HG02884 (cell line): ENCODE results near the gene TACC2.
"Not testable (repeated sequence)": the region's sequence is repeated elsewhere in the genome, so short reads cannot be mapped to it uniquely, and the experiment has no call there.

Experiments used
- ATAC-seq: cut with Tn5 transposase; IDR thresholded peaks from one replicate; pipeline ENCODE4 v1.9.1; 2021; ENCODE audit warnings: mild to moderate bottlenecking, moderate library complexity; ENCODE audit not compliant: unreplicated experiment

TACC2 gene

GRCh38 chr10:122023257-122023656 lies 34.3 kb downstream of the TACC2 start:
- ATAC-seq, result not testable (repeated sequence)

GRCh38 chr10:122029499-122030199 lies 40.7 kb downstream of the TACC2 start:
- ATAC-seq, result no peak

- ATAC-seq, result no peak
Measured at GRCh38 chr10:122030200-122030552, 41.2 kb downstream of the TACC2 start.

DNA sequence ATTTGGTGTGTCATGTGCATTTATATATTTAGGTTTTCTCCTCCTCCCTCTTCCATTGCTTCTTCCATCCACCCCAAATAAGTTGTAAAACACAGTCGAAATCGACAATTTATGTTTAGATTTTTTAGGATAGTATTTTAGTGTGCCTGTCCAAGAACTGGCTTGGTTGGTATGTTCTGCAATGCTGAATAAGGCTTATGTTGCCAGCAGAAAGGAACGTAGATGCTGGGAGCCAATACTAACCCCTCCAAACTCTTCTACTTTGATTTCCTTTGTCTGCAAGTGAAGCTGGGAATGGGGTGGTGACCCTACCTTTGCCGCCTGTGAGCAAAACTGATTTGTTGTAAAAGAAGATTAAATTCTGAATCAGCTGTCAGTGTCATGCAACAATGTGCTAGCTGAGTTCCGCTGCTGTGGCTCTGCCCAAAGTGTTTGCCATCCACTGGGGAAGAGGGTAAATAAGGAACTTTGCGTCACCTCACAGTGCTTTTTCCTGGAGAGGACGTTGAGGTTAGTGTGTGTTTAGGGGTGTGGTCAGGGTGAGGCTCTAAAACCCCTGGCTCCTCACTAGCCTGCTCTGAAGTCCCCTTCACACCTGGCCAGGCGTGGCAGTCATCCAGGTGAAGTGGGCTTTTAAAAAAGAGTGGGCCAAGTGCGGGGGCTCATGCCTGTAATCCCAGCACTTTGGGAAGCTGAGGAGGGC lies 44.4 kb downstream of the TACC2 start:
- no peak for ATAC-seq

- no peak for ATAC-seq
Measured at GRCh38 chr10:122034149-122034756, 45.3 kb downstream of the TACC2 start.

DNA sequence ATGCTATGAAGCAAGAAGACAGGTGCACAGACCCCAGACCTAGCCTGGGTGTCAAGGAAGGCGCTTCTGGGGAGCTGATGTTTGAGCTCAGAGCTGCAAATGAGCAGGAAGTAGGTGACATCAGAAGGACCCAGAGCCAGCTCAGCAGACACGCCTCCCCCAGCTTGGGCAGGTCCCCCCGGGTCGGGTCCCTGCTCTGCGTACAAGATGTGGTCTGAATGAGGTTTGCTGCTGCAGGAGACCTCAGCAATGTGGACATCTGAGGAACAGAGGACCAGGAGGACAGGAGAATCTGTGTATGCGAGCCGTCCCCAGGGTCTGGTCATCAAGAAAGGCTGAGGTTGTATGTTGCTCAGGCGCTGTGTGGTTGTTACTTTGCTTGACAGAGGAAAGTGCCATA lies 51.8 kb downstream of the TACC2 start:
- no peak for ATAC-seq

DNA sequence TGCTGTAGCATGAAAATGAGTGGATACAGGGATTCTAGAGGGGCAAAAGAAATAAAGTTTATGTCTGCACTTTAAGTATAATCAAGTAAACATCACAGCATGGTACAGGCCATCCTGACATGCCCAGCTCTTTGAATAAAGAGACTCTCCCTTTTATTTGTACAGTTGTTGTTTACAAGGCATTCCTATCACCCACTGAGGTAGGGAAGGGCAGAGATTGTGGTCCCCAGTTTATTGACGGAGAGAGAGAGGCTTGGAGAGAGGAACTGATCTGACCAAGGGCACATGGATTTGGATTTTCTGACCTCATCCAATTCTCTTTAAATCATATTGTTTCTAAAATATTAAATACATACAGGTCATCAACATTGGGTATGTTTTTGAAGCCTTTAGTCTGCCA lies 53.9 kb downstream of the TACC2 start:
- no peak for ATAC-seq

DNA sequence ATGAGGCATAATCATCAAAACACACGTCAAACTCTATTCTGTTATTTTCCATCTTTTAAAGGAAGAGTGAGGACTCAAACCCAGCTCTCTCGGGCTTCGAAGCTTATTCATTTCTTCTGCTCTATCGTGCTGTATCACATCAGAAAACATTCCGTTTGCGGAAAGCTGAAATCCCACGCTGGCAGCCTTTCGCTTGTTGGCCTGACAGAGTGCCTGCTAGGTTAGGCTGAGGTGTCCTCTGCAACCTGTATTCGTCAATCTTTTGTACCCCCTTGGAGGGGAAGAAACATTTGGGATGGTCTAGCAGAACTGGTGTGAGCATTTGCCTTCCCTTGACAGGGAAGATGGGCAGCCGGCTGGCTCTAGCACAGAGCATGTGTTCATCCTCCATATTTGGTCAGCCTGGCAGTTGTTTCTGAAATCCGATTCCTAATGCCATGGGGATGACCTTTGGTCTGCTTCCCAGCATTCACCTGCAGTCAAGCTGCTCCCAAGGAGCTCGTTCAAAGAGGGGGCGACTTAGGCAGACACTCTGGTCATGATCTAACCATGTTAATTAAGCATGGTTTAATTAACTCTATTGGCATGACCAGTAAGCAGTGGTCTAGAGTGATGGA lies 55.2 kb downstream of the TACC2 start:
- no peak for ATAC-seq

DNA sequence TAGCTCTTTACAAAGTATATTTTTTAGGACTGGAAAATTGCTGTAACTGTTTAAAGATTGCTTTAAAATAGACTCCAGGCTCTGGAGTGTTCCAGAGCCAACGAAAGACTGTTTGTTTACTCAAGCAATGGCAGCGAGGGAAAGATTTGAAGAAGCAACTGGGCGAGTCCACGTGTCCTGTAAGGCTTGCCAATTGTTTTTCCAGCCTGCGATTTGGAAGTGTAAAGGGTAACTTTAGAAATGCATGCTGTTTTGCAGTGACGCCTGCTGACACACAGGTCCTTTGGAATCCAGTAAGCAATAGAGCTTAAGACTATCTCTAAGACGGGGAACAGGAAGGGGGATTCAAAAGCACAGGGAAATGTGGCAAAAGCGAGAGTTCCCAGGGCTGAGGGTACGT lies 55.8 kb downstream of the TACC2 start:
- no peak for ATAC-seq

DNA sequence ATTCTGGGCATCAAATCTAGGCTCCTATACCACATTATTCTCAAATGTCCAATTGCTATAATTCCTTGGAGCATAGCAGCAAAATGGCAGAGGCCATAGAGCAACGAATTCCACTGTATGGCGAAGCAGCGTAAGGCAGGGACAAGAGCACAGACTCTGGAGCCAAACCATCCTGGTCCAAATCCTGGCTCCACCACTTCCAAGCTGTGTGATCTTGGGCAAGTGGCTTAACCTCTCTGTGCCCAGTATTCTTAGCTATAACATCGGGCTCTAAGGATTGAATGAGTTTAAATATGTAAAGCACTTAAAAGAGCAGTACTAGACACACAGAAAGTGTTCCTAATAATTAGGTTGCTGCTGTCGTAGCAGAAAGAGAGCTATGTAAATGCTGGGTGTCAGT lies 56.2 kb downstream of the TACC2 start:
- no peak for ATAC-seq

GRCh38 chr10:122047560-122047959 lies 58.6 kb downstream of the TACC2 start:
- no peak for ATAC-seq

GRCh38 chr10:122049076-122049475 lies 60.1 kb downstream of the TACC2 start:
- ATAC-seq, result no peak

- no peak for ATAC-seq
Measured at GRCh38 chr10:122050311-122050710, 61.3 kb downstream of the TACC2 start.

DNA sequence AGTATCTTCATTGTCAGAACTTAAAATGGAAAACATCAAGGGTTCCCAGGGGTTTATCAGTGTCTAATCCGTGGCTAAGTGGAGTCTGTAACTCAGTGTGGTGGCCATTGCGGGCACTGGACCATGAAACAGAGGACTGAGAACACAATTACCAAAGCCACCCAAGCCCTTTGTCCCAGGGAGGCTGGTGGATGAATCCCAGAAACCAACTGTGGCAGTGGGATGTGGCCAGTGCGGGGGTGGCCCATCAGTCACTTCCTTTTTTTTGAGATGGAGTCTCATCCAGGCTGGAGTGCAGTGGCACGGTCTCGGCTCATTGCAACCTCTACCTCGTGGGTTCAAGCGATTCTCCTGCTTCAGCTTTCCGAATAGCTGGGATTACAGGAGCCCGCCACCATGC lies 61.8 kb downstream of the TACC2 start:
- ATAC-seq, result no peak

- ATAC-seq, result no peak
Measured at GRCh38 chr10:122051609-122052385, 62.8 kb downstream of the TACC2 start.

DNA sequence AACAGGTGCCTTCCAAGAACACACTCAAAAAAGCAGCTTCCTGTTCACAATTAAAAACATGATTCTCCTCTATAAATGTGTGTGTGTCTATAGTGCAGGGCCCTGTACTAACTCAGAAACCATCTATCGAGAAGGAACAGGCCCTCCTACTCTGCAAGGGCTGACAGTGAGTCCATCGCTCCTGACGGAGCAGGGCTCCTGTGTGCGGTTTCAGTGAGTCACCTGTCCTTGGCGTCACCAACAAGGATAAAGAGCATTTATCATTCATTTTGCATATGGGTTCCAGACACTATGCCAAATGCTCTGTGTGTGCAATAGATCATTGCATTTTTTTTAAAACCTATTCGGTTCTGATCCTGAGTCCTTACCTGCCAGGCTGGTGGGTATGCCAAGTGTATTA lies 63.7 kb downstream of the TACC2 start:
- ATAC-seq, result no peak

GRCh38 chr10:122053314-122053713 lies 64.4 kb downstream of the TACC2 start:
- ATAC-seq, result no peak

DNA sequence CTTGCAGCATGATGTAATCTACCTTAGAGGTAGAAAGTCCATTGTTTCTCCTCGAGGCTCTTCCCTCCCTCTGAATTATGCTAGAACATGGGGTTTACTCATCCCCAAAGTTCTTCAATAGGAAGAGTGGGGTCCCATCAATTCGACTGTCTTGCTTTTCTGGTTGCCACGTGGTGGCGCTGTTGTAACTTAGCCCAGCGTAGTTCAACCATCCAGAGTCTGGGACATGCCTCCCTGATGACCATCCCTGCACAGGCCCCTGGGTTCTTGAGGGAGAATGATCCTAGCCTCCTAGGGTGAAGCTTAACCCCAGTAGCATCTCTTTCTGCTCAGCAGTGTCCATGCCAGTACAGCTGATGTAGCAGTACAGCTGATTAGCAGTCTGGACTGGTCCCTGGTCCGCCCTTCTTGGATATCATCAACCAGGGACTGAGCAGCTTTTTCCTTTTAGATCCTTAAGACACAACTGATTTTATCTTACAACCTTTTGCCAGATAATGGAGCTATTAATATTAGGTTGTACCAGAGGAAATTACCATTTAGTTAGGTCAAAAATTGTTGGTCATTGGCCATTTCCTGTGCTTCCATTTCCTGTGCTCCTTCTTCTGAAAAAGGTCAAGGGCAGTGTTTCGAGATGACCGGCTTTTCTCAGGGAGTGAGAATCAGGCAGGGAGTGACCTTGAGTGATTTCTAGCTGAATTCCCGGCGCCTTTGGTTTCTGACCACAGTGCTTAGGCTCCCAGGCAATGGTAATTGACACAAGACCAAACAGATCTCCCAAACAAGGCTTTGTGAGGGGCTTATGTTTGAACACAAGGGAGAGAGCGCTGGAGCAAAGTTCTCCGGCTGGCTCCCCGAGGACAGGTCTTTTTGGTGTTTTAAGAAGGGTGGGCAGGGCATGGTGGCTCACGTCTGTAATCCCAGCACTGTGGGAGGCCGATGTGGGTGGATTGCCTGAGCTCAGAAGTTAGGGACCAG lies 65.4 kb downstream of the TACC2 start:
- ATAC-seq, result no peak

DNA sequence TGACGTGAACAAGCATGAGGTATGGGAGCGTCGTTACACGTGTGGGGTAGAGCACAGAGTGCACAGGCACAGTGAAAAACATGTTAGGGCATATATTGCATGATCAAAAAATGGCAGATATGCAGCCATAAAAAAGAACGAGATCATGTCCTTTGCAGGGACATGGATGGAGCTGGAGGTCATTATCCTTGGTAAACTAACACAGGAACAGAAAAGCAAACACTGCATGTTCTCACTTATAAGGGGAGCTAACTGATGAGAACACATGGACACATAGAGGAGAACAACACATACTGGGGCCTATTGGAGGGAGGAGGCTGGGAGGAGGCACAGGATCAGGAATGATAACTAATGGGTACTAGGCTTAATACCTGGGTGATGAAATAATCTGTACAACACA lies 66.3 kb downstream of the TACC2 start:
- ATAC-seq, result no peak
